Natural killer cell (primary cell): Measurements from ENCODE around the gene SPECC1L. TPM values are rescaled to one million over a fixed set of nuclear protein-coding genes. Genes with fewer than 3 reads are reported as not detected.

Experiments
- ATAC-seq, 3 donors: fragments of 150-1000 bp in 2 of 3; fragments of 200-7000 bp in 1 of 3; cut with Tn5 transposase; 1 replicate in 1 of 3; 2 replicates in 2 of 3; pipeline ENCODE4 v1.10.0; 2021; ENCODE audit warnings: mild to moderate bottlenecking in 2 of 3, moderate library complexity in 2 of 3
- DNase-seq, 2 donors: peaks; one replicate each; pipeline versions ENCODE4 v3.0.0 to v3.0.0-alpha.2; 2013 to 2021; ENCODE audit warnings: mixed read lengths in 1 of 2
- H3K27ac ChIP-seq: one replicate; pipeline ENCODE4 v1.5.1; 2013; ENCODE audit warnings: mild to moderate bottlenecking, low read length
- H3K27me3 ChIP-seq: one replicate; pipeline ENCODE4 v1.6.1; 2013; ENCODE audit warnings: low read length; ENCODE audit not compliant: control insufficient read depth, insufficient read depth
- H3K36me3 ChIP-seq: one replicate; pipeline ENCODE4 v1.6.1; 2013; ENCODE audit warnings: low read length; ENCODE audit not compliant: control insufficient read depth, insufficient read depth
- H3K4me1 ChIP-seq: one replicate; pipeline ENCODE4 v1.6.1; 2013; ENCODE audit warnings: low read length; ENCODE audit not compliant: control insufficient read depth, insufficient read depth
- H3K4me3 ChIP-seq: one replicate; pipeline ENCODE4 v1.5.1; 2013; ENCODE audit warnings: low read length
- H3K9me3 ChIP-seq: one replicate; pipeline ENCODE4 v1.6.1; 2013; ENCODE audit warnings: low read length; ENCODE audit not compliant: control insufficient read depth, insufficient read depth
- H3K27ac Mint-ChIP-seq, 2 donors: one replicate each; pipeline ENCODE4 v1.8.0; 2022; ENCODE audit warnings: mild to moderate bottlenecking in 2 of 2, mixed read lengths in 2 of 2, moderate library complexity in 1 of 2
- H3K27me3 Mint-ChIP-seq, 2 donors: one replicate each; pipeline ENCODE4 v1.8.0; 2022; ENCODE audit warnings: low read depth in 2 of 2, mixed read lengths in 2 of 2
- H3K36me3 Mint-ChIP-seq: one replicate; pipeline ENCODE4 v1.8.0; 2022; ENCODE audit warnings: mixed read lengths
- H3K4me1 Mint-ChIP-seq, 2 donors: one replicate each; pipeline ENCODE4 v1.8.0; 2022; ENCODE audit warnings: mixed read lengths in 2 of 2
- H3K4me3 Mint-ChIP-seq: one replicate; pipeline ENCODE4 v1.8.0; 2022; ENCODE audit warnings: mild to moderate bottlenecking, moderate library complexity, mixed read lengths
- H3K9me3 Mint-ChIP-seq, 2 donors: one replicate each; pipeline ENCODE4 v1.8.0; 2022; ENCODE audit warnings: mixed read lengths in 2 of 2
- WGBS: methylation state at CpG from one replicate; pipeline ENCODE4 v1.1.7; 2013; ENCODE audit warnings: missing lambda C conversion rate; ENCODE audit not compliant: insufficient coverage; 5-methylcytosine and 5-hydroxymethylcytosine counted together
- intact Hi-C: fragments of 100-400 bp; cut with micrococcal nuclease; formaldehyde crosslinking; loops from one replicate; pipeline ENCODE4 v1.14.2; 2022
- total RNA-seq, 4 donors: library from RNA; stranded (reverse); fragments of 120-200 nt in 1 of 4; gene quantifications; one replicate each; pipeline versions ENCODE4 v1.2.3 to v1.2.4, GENCODE V29; 2013 to 2022
- TF ChIP-seq, protein P1 (sequence below): fragments of 200-600 bp; IDR thresholded peaks from one replicate; pipeline ENCODE4 v1.8.0; 2022; ENCODE audit warnings: antibody characterized with exemption

Gene SPECC1L
- 10 to 100 TPM; 46.1 to 52.9 (median 48.5) TPM for total RNA-seq
- 44.1 TPM for total RNA-seq (2013)

DNA sequence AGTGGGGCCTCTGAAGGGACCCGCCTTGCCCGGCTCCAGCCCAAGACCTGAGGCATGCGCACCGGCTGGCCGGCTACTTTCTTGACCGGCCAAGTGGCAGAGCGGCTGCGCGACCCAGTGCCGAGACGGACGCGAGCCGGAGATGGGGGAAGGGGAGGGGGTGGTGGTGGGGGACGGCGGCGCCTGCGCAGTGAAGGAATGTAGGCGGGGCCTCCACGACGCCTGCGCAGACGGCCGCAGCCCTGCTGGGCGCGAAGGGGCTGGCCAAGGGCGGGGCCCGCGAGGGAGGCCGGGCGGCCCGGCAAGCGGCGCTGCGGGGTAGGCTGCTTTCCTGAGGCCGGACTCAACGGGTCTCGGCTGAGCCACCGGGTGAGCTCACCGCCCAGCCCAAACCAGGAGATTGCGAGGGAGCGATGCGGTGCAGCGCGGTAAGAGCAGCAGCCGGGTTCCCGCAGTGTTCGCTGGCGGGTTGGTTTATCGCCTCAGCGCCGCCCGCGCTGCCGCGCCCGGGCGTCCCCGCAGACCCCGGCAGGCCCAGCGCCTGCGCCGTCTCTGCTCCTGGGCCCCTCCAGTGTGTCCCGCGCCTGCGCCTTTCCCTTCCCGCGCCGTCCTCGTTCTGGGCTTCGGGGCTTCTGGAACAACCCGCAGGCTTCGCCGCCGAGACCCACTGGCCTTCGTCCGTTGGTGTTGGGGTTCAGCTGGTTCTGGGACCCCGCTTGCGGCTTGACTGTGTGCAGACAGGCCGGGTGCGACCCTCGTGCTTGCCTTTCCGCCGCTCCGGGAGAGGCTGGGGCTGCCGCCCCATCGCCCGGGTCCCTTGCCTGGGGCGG is at the start of gene SPECC1L:
SPECC1L (plus strand) TSS at position 276 of the 830 bp plus-strand sequence. CDS start 31,401 bp downstream, outside the sequence.
- H3K4me1 Mint-ChIP-seq: peaks cover 19 to 30% of the 10 kb centered on the region in 2 donors
- peaks cover 15% of the 10 kb centered on the region for H3K4me1 ChIP-seq
- ATAC-seq: peak; percentile 93 to 99 (median 93)
- peak within 1 kb of the TSS; percentile 91 for H3K4me3 Mint-ChIP-seq
- TF ChIP-seq, protein P1, sequence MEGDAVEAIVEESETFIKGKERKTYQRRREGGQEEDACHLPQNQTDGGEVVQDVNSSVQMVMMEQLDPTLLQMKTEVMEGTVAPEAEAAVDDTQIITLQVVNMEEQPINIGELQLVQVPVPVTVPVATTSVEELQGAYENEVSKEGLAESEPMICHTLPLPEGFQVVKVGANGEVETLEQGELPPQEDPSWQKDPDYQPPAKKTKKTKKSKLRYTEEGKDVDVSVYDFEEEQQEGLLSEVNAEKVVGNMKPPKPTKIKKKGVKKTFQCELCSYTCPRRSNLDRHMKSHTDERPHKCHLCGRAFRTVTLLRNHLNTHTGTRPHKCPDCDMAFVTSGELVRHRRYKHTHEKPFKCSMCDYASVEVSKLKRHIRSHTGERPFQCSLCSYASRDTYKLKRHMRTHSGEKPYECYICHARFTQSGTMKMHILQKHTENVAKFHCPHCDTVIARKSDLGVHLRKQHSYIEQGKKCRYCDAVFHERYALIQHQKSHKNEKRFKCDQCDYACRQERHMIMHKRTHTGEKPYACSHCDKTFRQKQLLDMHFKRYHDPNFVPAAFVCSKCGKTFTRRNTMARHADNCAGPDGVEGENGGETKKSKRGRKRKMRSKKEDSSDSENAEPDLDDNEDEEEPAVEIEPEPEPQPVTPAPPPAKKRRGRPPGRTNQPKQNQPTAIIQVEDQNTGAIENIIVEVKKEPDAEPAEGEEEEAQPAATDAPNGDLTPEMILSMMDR: peak; percentile 14
- H3K9me3 ChIP-seq: no peaks in the 10 kb centered on the region
- H3K27me3 ChIP-seq: no peaks in the 10 kb centered on the region
- peak within 1 kb of the TSS; percentile 86 for H3K27ac ChIP-seq
- intact Hi-C loops: no loop called here
- no peaks in the 10 kb centered on the region for H3K36me3 Mint-ChIP-seq
- H3K4me3 ChIP-seq: peak within 1 kb of the TSS; percentile 84
- WGBS: under 1% methylated on average over 89 of the region's 89 CpGs
- no peaks in the 10 kb centered on the region for H3K9me3 Mint-ChIP-seq
- no peaks in the 10 kb centered on the region for H3K36me3 ChIP-seq
- no peaks in the 10 kb centered on the region for H3K27me3 Mint-ChIP-seq
- peak within 1 kb of the TSS; percentile 85 for H3K27ac Mint-ChIP-seq
- DNase-seq: peak; percentile 95 to 96

DNA sequence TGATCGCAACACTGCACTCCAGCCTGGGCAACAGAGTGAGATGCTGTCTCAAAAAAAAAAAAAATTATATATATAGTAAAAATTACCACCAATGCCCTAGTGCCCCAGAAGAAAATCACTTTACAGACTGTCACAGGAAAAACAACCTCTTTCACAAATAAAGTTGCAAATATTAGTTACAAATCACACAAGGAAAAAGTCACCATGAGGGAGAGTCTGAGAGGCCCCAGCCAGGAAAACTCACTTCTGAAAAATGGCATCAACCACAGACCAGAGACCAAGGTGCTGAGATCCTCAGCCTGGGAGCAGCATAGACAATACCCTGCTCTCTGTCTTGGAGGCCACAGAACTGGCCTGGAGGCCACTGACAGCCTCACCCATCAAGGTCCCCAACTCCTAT is 46.2 kb upstream of the SPECC1L start:
- intact Hi-C loops: no loop called here
- Histone ChIP-seq H3K27me3 (no peaks in the 10 kb centered on the region), H3K9me3 (peaks cover 5% of the 10 kb centered on the region), H3K4me1 (no peaks in the 10 kb centered on the region), H3K4me3 (no peak overlapping the region), H3K36me3 (no peaks in the 10 kb centered on the region), H3K27ac (no peak overlapping the region)
- Mint-ChIP-seq H3K4me3 (no peak overlapping the region), H3K36me3 (no peaks in the 10 kb centered on the region), H3K9me3 (no peaks in the 10 kb centered on the region), H3K27me3 (no peaks in the 10 kb centered on the region), H3K4me1 (no peaks in the 10 kb centered on the region), H3K27ac (no peak overlapping the region)
- ATAC-seq (no peak), DNase-seq (no peak)
- TF ChIP-seq, protein P1: no peak
- WGBS: no CpG with 5 or more reads among the region's 1 CpG

GRCh38 chr22:24225044-24225601 is 45.5 kb upstream of the SPECC1L start:
- H3K27ac ChIP-seq: no peak overlapping the region
- peaks cover 5% of the 10 kb centered on the region for H3K9me3 ChIP-seq
- H3K4me1 ChIP-seq: no peaks in the 10 kb centered on the region
- TF ChIP-seq, protein P1: no peak
- Mint-ChIP-seq H3K27me3 (no peaks in the 10 kb centered on the region), H3K36me3 (no peaks in the 10 kb centered on the region), H3K4me1 (no peaks in the 10 kb centered on the region), H3K27ac (no peak overlapping the region), H3K4me3 (no peak overlapping the region), H3K9me3 (no peaks in the 10 kb centered on the region)
- WGBS: 90% methylated on average over 14 of the region's 14 CpGs
- DNase-seq (no peak), ATAC-seq (no peak)
- H3K27me3 ChIP-seq: no peaks in the 10 kb centered on the region
- H3K36me3 ChIP-seq: no peaks in the 10 kb centered on the region
- intact Hi-C loops: no loop called here
- no peak overlapping the region for H3K4me3 ChIP-seq
